B cell (primary cell): ENCODE results near the gene HPX. TPM values are rescaled to one million over a fixed set of nuclear protein-coding genes. Genes with fewer than 3 reads are reported as not detected.
A peak's percentile ranks its signal among the peaks of the same experiment; 100 is the strongest.

ENCODE experiments used
- ATAC-seq: fragments of 200-7000 bp; cut with Tn5 transposase; one replicate; pipeline ENCODE4 v1.10.0; 2021; ENCODE audit warnings: low read depth, mild to moderate bottlenecking, moderate number of reproducible peaks, moderate library complexity
- CTCF ChIA-PET: fragments of 350-600 bp; sonication (Branson Sonifier 250); formaldehyde crosslinking; loops from one replicate; lab custom pipeline; 2021; ENCODE audit warnings: antibody characterized with exemption, inconsistent platforms; lab: Charles Lee
- POLR2A ChIA-PET: fragments of 350-600 bp; sonication (Branson Sonifier 250); formaldehyde crosslinking; loops from one replicate; lab custom pipeline; 2021; ENCODE audit warnings: antibody characterized with exemption; lab: Charles Lee
- DNase-seq: peaks from one replicate; pipeline ENCODE4 v3.0.0; 2013
- H2AFZ ChIP-seq: 2 replicates; pipeline ENCODE4 v1.6.1; 2012; ENCODE audit warnings: mild to moderate bottlenecking, low read depth, low read length; ENCODE audit not compliant: insufficient read depth, poor library complexity, severe bottlenecking
- H3K27ac ChIP-seq, 2 donors: 1 replicate in 1 of 2; 2 replicates in 1 of 2; pipeline ENCODE4 v1.5.1; 2012 to 2013; ENCODE audit warnings: low read length in 2 of 2, mild to moderate bottlenecking in 2 of 2, moderate library complexity in 1 of 2
- H3K27me3 ChIP-seq, 4 experiments: fragments of 200-600 bp in 1 of 4; sonication (generic) in 1 of 4; replicated peaks in 1 of 4; 1 replicate in 2 of 4; 2 replicates in 2 of 4; pipeline versions ENCODE4 v1.6.1 to v1.7.0; 2013 to 2016; ENCODE audit warnings: low read length in 3 of 4, mild to moderate bottlenecking in 2 of 4, mixed read lengths in 1 of 4, moderate library complexity in 1 of 4; ENCODE audit not compliant: insufficient read depth in 4 of 4, control insufficient read depth in 3 of 4; ENCODE audit errors: control extremely low read depth in 1 of 4
- H3K36me3 ChIP-seq, 2 experiments: replicated peaks in 1 of 2; 1 replicate in 1 of 2; 2 replicates in 1 of 2; pipeline versions ENCODE4 v1.6.1 to v1.7.1; 2013; ENCODE audit warnings: low read length in 1 of 2; ENCODE audit not compliant: insufficient read depth in 2 of 2, control insufficient read depth in 1 of 2; ENCODE audit errors: control extremely low read depth in 1 of 2, extremely low read depth in 1 of 2
- H3K4me1 ChIP-seq, 2 donors: fragments of 200-600 bp in 1 of 2; sonication (generic) in 1 of 2; 1 replicate in 1 of 2; 2 replicates in 1 of 2; pipeline versions ENCODE4 v1.5.1 to v1.6.1; 2013 to 2017; ENCODE audit warnings: low read length in 2 of 2; ENCODE audit not compliant: control insufficient read depth in 2 of 2, insufficient read depth in 2 of 2
- H3K4me2 ChIP-seq: replicated peaks from 2 replicates; pipeline ENCODE3; 2012; ENCODE audit warnings: mild to moderate bottlenecking, low read depth, low read length; ENCODE audit not compliant: poor library complexity, severe bottlenecking
- H3K4me3 ChIP-seq, 5 experiments: fragments of 200-600 bp in 1 of 5; sonication (generic) in 1 of 5; 1 replicate in 3 of 5; 2 replicates in 2 of 5; pipeline versions ENCODE4 v1.5.1 to v1.7.0; 2011 to 2016; ENCODE audit warnings: low read length in 4 of 5, mild to moderate bottlenecking in 4 of 5, low read depth in 2 of 5, control low read depth in 1 of 5, moderate library complexity in 1 of 5; ENCODE audit not compliant: insufficient read depth in 1 of 5; ENCODE audit errors: control extremely low read depth in 1 of 5, extremely low read depth in 1 of 5
- H3K79me2 ChIP-seq: fragments of 200-600 bp; sonication (generic); one replicate; pipeline ENCODE4 v1.6.0; 2016; ENCODE audit warnings: low read length; ENCODE audit not compliant: control insufficient read depth, insufficient read depth
- H3K9ac ChIP-seq: fragments of 200-600 bp; sonication (generic); 2 replicates; pipeline ENCODE4 v1.6.1; 2017; ENCODE audit warnings: mild to moderate bottlenecking, low read length, moderate library complexity
- H3K9me3 ChIP-seq, 3 donors: one replicate each; pipeline versions ENCODE4 v1.6.1 to v1.7.1; 2013; ENCODE audit warnings: low read length in 2 of 3; ENCODE audit not compliant: control insufficient read depth in 2 of 3, insufficient read depth in 1 of 3; ENCODE audit errors: control extremely low read depth in 1 of 3
- H4K20me1 ChIP-seq: 2 replicates; pipeline ENCODE4 v1.6.0; 2012; ENCODE audit warnings: mild to moderate bottlenecking, low read length; ENCODE audit not compliant: insufficient read depth, control insufficient read depth, poor library complexity, severe bottlenecking
- H3K27ac Mint-ChIP-seq: one replicate; pipeline ENCODE4 v1.8.0; 2021; ENCODE audit warnings: mixed read lengths
- H3K27me3 Mint-ChIP-seq: one replicate; pipeline ENCODE4 v1.8.0; 2021; ENCODE audit warnings: mixed read lengths
- H3K4me1 Mint-ChIP-seq: one replicate; pipeline ENCODE4 v1.8.0; 2021; ENCODE audit warnings: mixed read lengths
- H3K4me3 Mint-ChIP-seq: one replicate; pipeline ENCODE4 v1.8.0; 2021; ENCODE audit warnings: mixed read lengths
- H3K9me3 Mint-ChIP-seq: one replicate; pipeline ENCODE4 v1.8.0; 2022; ENCODE audit warnings: mixed read lengths; ENCODE audit not compliant: insufficient read depth
- EZH2 ChIP-seq: IDR thresholded peaks from 2 replicates; pipeline ENCODE4 v1.6.1; 2012; ENCODE audit warnings: borderline replicate concordance, low read depth, mild to moderate bottlenecking, moderate library complexity, low read length; ENCODE audit not compliant: insufficient read depth, poor library complexity, severe bottlenecking
- WGBS: methylation state at CpG from one replicate; pipeline ENCODE4 v1.1.5; 2013; ENCODE audit warnings: missing lambda C conversion rate; ENCODE audit not compliant: insufficient coverage; 5-methylcytosine and 5-hydroxymethylcytosine counted together
- intact Hi-C: fragments of 100-400 bp; cut with micrococcal nuclease; formaldehyde crosslinking; loops from one replicate; pipeline ENCODE4 v1.10.0; 2022
- polyA plus RNA-seq: library from polyadenylated mRNA; depleted of rRNA; stranded (reverse); fragments of >200 nt; gene quantifications from 2 replicates; pipeline ENCODE4 v1.2.3, GENCODE V29; 2012
- total RNA-seq, 2 donors: library from RNA; stranded (reverse); fragments of 120-200 nt in 1 of 2; gene quantifications; 1 replicate in 1 of 2; 2 replicates in 1 of 2; pipeline versions ENCODE4 v1.2.3 to v1.2.4, GENCODE V29; 2013 to 2022
- TF ChIP-seq, protein P1 (sequence below): fragments of 200-600 bp; IDR thresholded peaks from one replicate; pipeline ENCODE4 v1.8.0; 2022; ENCODE audit warnings: antibody characterized with exemption, mild to moderate bottlenecking

HPX gene
- total and polyA plus RNA-seq, 2 donors (not counting 1 experiment from before 2014, with no cell fraction given), result 0.64 to 1.1 TPM

GRCh38 chr11:6472934-6473333 lies 32.1 kb upstream of the HPX start:
- peaks cover 8 to 17% of the 10 kb centered on the region in 2 donors for H3K4me1 ChIP-seq
- CTCF ChIA-PET, result interaction anchor here (0.6 to 2.8 kb wide), 5 partner anchors 12 to 210 kb away, joined by 3 to 9 read pairs (median 4); partner anchors contain the start of gene MRPL17
- H3K4me3 Mint-ChIP-seq, result peak overlapping the region; percentile 80
- peak overlapping the region in 1 of 5 experiments; percentile 77 for H3K4me3 ChIP-seq
- peak overlapping the region; percentile 63 for H3K27ac Mint-ChIP-seq
- H3K9ac ChIP-seq, result no peak overlapping the region
- H2AFZ ChIP-seq, result peak overlapping the region; percentile 84
- H3K27me3 ChIP-seq, result peaks cover 0 to 5% (median 0%) of the 10 kb centered on the region in 4 experiments
- H3K27me3 Mint-ChIP-seq, result no peaks in the 10 kb centered on the region
- no peaks in the 10 kb centered on the region for H3K9me3 Mint-ChIP-seq
- no peak overlapping the region for H3K27ac ChIP-seq
- intact Hi-C loops, result loop anchor here (1.0 kb wide), 2 partner anchors 8 to 83 kb away; partner anchors contain the start of genes ARFIP2, SMPD1 and TIMM10B
- H3K4me2 ChIP-seq, result peak overlapping the region; percentile 90
- POLR2A ChIA-PET, result interaction anchor here (0.7 to 1.0 kb wide), 2 partner anchors 83 to 145 kb away, joined by 4 read pairs; partner anchors contain the start of gene SMPD1
- no peak for ATAC-seq
- peaks cover 19% of the 10 kb centered on the region for H3K4me1 Mint-ChIP-seq
- TF ChIP-seq, protein P1, sequence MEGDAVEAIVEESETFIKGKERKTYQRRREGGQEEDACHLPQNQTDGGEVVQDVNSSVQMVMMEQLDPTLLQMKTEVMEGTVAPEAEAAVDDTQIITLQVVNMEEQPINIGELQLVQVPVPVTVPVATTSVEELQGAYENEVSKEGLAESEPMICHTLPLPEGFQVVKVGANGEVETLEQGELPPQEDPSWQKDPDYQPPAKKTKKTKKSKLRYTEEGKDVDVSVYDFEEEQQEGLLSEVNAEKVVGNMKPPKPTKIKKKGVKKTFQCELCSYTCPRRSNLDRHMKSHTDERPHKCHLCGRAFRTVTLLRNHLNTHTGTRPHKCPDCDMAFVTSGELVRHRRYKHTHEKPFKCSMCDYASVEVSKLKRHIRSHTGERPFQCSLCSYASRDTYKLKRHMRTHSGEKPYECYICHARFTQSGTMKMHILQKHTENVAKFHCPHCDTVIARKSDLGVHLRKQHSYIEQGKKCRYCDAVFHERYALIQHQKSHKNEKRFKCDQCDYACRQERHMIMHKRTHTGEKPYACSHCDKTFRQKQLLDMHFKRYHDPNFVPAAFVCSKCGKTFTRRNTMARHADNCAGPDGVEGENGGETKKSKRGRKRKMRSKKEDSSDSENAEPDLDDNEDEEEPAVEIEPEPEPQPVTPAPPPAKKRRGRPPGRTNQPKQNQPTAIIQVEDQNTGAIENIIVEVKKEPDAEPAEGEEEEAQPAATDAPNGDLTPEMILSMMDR, result no peak
- TF ChIP-seq EZH2, result no peak
- DNase-seq, result no peak
- no peaks in the 10 kb centered on the region for H4K20me1 ChIP-seq
- H3K36me3 ChIP-seq, result peaks cover 0 to 9% of the 10 kb centered on the region in 2 experiments
- no peaks in the 10 kb centered on the region for H3K9me3 ChIP-seq
- WGBS, result 83% methylated on average over 1 of the region's 1 CpG
- H3K79me2 ChIP-seq, result no peaks in the 10 kb centered on the region

GRCh38 chr11:6469599-6469998 lies 28.8 kb upstream of the HPX start:
- Histone ChIP-seq H4K20me1 (no peaks in the 10 kb centered on the region), H3K27ac (no peak overlapping the region), H3K4me3 (no peak overlapping the region), H3K4me1 (peaks cover 8 to 17% of the 10 kb centered on the region in 2 donors), H3K4me2 (no peak overlapping the region), H3K36me3 (peaks cover 0 to 3% of the 10 kb centered on the region in 2 experiments), H2AFZ (no peak overlapping the region), H3K27me3 (peaks cover 0 to 5% (median 0%) of the 10 kb centered on the region in 4 experiments), H3K9ac (no peak overlapping the region), H3K9me3 (no peaks in the 10 kb centered on the region), H3K79me2 (no peaks in the 10 kb centered on the region)
- Mint-ChIP-seq H3K27me3 (no peaks in the 10 kb centered on the region), H3K4me1 (peaks cover 19% of the 10 kb centered on the region), H3K4me3 (no peak overlapping the region), H3K9me3 (no peaks in the 10 kb centered on the region), H3K27ac (no peak overlapping the region)
- intact Hi-C loops, result no loop called here
- DNase-seq (no peak), ATAC-seq (no peak)
- POLR2A ChIA-PET, result no interaction called here
- TF ChIP-seq, protein P1, result no peak
- TF ChIP-seq EZH2, result no peak
- WGBS, result no CpG with 5 or more reads among the region's 1 CpG
- CTCF ChIA-PET, result interaction anchor here (1.4 to 1.7 kb wide), 2 partner anchors 26 to 91 kb away, joined by 4 to 5 read pairs; no protein-coding TSS in a partner anchor
